Neural crest cell (in vitro differentiated cells): ENCODE measurements around the gene DLG1. TPM values are rescaled to one million over a fixed set of nuclear protein-coding genes. Genes with fewer than 3 reads are reported as not detected.

Experiments used
- DNase-seq: peaks from one replicate; pipeline ENCODE4 v3.0.0; 2021; ENCODE audit warnings: low read depth, mixed read lengths, low spot score
- H3K27ac Mint-ChIP-seq: one replicate; pipeline ENCODE4 v1.8.0; 2021; ENCODE audit warnings: mild to moderate bottlenecking, mixed read lengths; ENCODE audit not compliant: unreplicated experiment
- H3K27me3 Mint-ChIP-seq: 2 replicates; pipeline ENCODE4 v1.8.0; 2021; ENCODE audit warnings: low read depth, mild to moderate bottlenecking, mixed read lengths
- H3K36me3 Mint-ChIP-seq: 2 replicates; pipeline ENCODE4 v1.8.0; 2021; ENCODE audit warnings: low read depth, mild to moderate bottlenecking, mixed read lengths
- H3K4me1 Mint-ChIP-seq: 2 replicates; pipeline ENCODE4 v1.8.0; 2021; ENCODE audit warnings: mixed read lengths
- H3K4me3 Mint-ChIP-seq: one replicate; pipeline ENCODE4 v1.8.0; 2021; ENCODE audit warnings: mild to moderate bottlenecking, mixed read lengths
- H3K9me3 Mint-ChIP-seq: 2 replicates; pipeline ENCODE4 v1.8.0; 2021; ENCODE audit warnings: mixed read lengths
- total RNA-seq: library from RNA; stranded (reverse); gene quantifications from 2 replicates; pipeline ENCODE4 v1.2.1, GENCODE V29; 2021
- TF ChIP-seq, protein P1 (sequence below): fragments of 200-600 bp; sonication (generic); conservative IDR thresholded peaks from 2 replicates; pipeline ENCODE4 v1.5.0; 2021; ENCODE audit warnings: antibody characterized with exemption, mild to moderate bottlenecking

Gene DLG1
- total RNA-seq, 1 donor from 2014 or later: 95.5 TPM

DNA sequence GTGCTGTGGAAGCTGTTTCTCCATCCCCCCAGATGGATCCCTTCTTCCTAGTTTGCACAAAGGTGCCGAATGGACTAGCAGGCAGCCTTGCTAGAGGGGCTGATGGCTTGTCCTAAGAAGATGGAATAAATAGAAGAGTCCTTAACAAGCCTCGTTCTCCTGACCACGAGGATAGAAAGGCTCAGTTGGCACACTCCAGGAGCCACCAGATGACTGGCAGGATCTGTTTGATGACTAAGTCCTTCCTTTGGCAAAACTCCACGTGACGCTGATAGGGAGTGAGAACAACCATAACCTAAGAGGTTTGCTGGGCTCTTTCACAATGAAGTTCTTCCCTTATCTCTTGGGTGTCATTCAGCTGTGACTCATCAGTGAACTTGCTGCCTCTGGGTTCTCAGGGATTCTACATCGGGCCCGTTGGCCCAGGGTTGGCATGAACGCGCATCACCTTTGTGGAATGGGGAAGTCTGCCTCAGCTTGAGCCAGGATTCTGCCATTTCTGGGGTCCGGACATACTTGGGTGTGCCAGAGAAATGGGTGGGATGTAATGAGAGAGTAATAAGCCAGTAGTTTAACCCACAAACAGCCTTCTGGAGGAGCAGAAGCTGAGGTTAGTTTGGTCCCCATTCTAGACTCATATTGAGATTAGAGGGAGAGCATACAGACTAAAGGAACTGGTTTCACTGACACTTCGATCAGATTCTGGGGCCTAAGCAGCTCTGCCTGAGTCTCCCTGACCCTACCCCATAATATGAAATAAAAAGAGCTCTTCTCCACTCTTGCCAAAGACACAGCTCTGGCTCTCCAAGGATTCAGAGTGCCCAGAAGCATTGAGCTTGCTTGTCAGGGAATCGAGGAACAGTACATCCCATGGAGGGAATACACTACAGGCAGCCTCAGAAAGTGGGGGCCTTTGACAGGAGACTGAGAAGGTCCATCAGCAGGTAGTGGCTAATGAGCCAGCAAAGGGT is 266.8 kb downstream of the DLG1 start:
- H3K4me3 Mint-ChIP-seq: peak overlapping the region; percentile 58
- TF ChIP-seq, protein P1, sequence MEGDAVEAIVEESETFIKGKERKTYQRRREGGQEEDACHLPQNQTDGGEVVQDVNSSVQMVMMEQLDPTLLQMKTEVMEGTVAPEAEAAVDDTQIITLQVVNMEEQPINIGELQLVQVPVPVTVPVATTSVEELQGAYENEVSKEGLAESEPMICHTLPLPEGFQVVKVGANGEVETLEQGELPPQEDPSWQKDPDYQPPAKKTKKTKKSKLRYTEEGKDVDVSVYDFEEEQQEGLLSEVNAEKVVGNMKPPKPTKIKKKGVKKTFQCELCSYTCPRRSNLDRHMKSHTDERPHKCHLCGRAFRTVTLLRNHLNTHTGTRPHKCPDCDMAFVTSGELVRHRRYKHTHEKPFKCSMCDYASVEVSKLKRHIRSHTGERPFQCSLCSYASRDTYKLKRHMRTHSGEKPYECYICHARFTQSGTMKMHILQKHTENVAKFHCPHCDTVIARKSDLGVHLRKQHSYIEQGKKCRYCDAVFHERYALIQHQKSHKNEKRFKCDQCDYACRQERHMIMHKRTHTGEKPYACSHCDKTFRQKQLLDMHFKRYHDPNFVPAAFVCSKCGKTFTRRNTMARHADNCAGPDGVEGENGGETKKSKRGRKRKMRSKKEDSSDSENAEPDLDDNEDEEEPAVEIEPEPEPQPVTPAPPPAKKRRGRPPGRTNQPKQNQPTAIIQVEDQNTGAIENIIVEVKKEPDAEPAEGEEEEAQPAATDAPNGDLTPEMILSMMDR: no peak
- H3K27me3 Mint-ChIP-seq: peaks cover 49% of the 10 kb centered on the region
- H3K9me3 Mint-ChIP-seq: no peaks in the 10 kb centered on the region
- no peak overlapping the region for H3K27ac Mint-ChIP-seq
- no peak for DNase-seq
- H3K36me3 Mint-ChIP-seq: no peaks in the 10 kb centered on the region
- peaks cover 2% of the 10 kb centered on the region for H3K4me1 Mint-ChIP-seq

DNA sequence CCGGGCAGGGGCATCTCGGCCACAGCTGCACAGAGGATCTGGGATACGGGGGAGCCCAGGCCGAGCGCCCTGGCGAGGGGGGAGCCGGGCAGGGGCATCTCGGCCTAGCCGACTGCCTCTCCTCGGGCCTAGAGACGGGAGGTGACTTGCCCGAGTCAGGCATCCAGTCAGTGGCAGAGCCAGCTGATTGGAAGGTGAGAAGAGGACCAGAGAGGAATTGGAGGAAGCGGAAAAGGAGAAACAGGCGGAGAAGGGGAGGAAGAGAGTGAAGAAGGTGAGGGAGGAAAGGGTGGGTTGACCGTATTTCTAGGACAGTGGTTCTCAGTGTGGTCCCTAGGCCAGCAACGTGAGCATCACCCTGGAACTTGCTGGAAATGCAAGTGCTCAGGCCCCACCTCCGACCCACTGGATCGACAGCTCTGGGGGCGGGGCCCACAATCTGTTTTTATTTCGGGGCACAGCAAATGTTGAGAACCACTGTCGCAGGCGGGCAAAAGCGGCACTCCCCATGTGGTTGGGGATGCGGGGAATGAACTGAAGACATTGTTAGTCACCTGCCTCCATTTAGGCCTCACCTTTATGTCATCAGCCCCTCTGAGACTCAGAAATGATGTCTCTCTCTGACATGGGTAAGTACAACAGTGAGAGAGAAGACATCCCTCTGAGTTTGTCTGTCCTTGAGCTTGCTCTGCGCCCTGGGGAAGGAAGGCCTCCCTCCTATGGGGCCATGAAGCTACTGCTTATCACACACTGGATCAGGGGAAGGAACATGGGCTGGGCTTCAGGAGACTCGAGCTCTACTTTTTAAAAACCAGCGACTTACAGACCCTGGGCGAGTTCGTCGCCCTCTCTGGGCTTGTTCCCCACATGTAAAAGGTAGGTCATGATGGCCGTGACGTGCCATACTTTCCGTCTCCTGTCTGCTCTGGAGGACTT is 267.8 kb downstream of the DLG1 start:
- Mint-ChIP-seq H3K27ac (no peak overlapping the region), H3K4me3 (peak overlapping the region; percentile 58), H3K27me3 (peaks cover 44% of the 10 kb centered on the region), H3K9me3 (no peaks in the 10 kb centered on the region), H3K36me3 (no peaks in the 10 kb centered on the region), H3K4me1 (peaks cover 3% of the 10 kb centered on the region)
- DNase-seq: no peak
- TF ChIP-seq, protein P1: no peak

DNA sequence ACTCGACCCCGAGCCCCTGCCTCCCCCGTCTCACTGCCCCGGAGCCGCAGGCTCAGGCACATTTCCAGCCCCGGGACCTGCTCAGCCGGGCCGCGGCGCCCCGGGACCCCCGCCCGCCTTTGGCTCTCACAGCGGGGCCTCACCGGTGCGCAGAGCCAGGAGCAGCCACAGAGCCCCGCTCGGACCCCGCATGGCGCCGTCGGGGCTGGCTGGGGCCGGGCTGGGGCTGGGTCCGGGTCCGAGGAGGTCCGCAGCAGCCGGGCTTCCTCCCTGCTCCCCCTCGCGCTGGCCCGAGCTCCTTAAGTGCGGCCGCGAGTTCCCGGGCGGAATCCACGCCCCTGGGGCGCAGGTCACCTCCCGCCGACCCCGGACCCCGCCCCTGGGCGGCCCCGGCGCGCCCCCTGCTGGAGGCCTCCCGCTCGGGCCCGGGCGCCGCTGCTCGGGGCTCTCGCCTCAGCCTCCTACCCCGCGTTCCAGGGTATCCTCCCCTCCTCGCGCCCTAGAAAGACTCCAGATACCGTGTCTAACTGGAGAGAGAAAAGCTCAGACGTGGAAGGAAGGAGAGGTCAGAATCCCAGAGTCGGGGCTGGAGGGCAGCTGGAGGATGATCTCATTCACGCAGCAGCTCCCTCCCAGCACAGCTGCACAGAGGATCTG is 268.8 kb downstream of the DLG1 start, which contains the start of gene MELTF:
Gene MELTF, minus strand, starts transcription at position 307 of the 657 bp plus-strand sequence. Its CDS starts 115 bp downstream, at position 192.
- no peak within 1 kb of the TSS for H3K27ac Mint-ChIP-seq
- H3K4me1 Mint-ChIP-seq: peaks cover 7% of the 10 kb centered on the region

DNA sequence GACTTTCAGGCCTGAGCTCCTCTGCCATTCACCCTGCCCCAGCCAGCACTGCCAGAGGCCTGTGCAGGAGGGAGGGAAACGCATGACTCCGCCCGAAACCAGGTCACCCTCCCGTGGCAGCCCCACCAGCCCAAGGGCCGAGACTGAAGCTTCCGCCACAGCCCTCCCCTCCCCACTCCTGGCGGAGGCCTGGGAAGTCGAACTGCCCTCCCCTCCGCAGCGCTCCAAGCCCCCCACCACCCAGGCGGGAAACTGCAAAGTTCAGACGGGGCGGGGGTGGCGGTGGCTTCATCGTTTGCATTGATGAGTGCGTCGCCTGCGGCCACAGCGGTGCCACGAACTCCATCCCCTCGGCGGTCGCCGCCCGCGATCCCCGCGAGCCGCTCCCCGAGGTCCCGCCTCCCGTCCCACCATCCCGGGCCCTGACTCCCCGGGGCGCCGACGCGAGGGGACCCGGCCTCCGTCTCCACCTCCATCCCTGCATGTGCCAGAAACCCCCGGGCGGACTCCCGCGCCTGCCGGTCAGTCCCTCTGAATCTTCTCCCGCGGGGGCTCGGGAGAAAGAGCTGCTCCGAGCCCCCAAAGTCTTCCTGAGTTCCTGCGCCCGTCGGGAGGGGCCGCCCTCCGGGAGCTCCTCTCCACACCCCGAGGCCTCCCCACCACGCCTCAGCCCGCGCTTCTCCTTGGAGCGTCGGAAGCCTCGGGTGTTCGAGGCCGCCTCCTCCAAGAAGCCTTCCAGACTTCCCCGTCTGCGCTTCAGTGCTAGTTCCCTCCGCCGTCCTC is 269.5 kb downstream of the DLG1 start:
- DNase-seq: no peak
- no peaks in the 10 kb centered on the region for H3K9me3 Mint-ChIP-seq
- H3K27me3 Mint-ChIP-seq: peaks cover 36% of the 10 kb centered on the region
- peaks cover 10% of the 10 kb centered on the region for H3K4me1 Mint-ChIP-seq
- H3K27ac Mint-ChIP-seq: no peak overlapping the region
- TF ChIP-seq, protein P1: no peak
- H3K36me3 Mint-ChIP-seq: no peaks in the 10 kb centered on the region
- peak overlapping the region; percentile 69 for H3K4me3 Mint-ChIP-seq

More for the DNA sequence above, 268.8 kb downstream of the DLG1 start, which contains the start of gene MELTF:
- Mint-ChIP-seq H3K36me3 (no peaks in the 10 kb centered on the region), H3K9me3 (no peaks in the 10 kb centered on the region), H3K27me3 (peaks cover 34% of the 10 kb centered on the region), H3K4me3 (peak within 1 kb of the TSS; percentile 69)
- TF ChIP-seq, protein P1: peak; percentile 84
- DNase-seq: peak; percentile 72
